HEK293 (cell line): ENCODE data around the gene WDR5B.

ENCODE experiments used
- CTCF ChIA-PET: fragments of 350-600 bp; formaldehyde crosslinking; extraction: SDS; loops from one replicate; lab custom pipeline; 2021; ENCODE audit warnings: antibody characterized with exemption; lab: Yijun Ruan, JAX
- POLR2A ChIA-PET: fragments of 300-600 bp; formaldehyde crosslinking; extraction: SDS; loops from one replicate; lab custom pipeline; 2020; ENCODE audit warnings: antibody characterized with exemption, inconsistent platforms; lab: Yijun Ruan, JAX
- H3K27ac ChIP-seq: fragments of 200-500 bp; sonication (Bioruptor generic); 2 replicates; pipeline ENCODE4 v1.5.1; 2014; ENCODE audit warnings: low read depth, low read length, control low read depth, inconsistent platforms; ENCODE audit errors: extremely low read depth
- H3K36me3 ChIP-seq, 2 experiments: fragments of 200-500 bp in 1 of 2; sonication (Bioruptor generic) in 1 of 2; 1 replicate in 1 of 2; 2 replicates in 1 of 2; pipeline ENCODE4 v1.5.1; 2014 to 2017; ENCODE audit warnings: inconsistent platforms in 2 of 2, low read length in 2 of 2; ENCODE audit not compliant: control insufficient read depth in 2 of 2, insufficient read depth in 1 of 2
- H3K4me1 ChIP-seq: fragments of 200-500 bp; sonication (Bioruptor generic); 2 replicates; pipeline ENCODE4 v1.5.1; 2014; ENCODE audit warnings: mild to moderate bottlenecking, low read length, inconsistent platforms; ENCODE audit not compliant: control insufficient read depth, insufficient read depth
- H3K4me3 ChIP-seq: 2 replicates; pipeline ENCODE4 v1.5.1; 2011; ENCODE audit warnings: low read depth, mild to moderate bottlenecking, control low read depth, low read length, moderate library complexity
- H3K9me3 ChIP-seq: fragments of 200-500 bp; sonication (Bioruptor generic); 2 replicates; pipeline ENCODE4 v1.5.1; 2014; ENCODE audit warnings: low read depth, low read length, inconsistent platforms; ENCODE audit not compliant: control insufficient read depth, insufficient read depth
- CTCF ChIP-seq: fragments of 450-650 bp; formaldehyde crosslinking; IDR thresholded peaks from 2 replicates; pipeline ENCODE4 v1.5.1; 2016; ENCODE audit warnings: missing biosample characterization, missing genetic modification characterization
- PRDM1 ChIP-seq: fragments of 450-650 bp; formaldehyde crosslinking; IDR thresholded peaks from 2 replicates; pipeline ENCODE4; 2016; ENCODE audit warnings: missing biosample characterization, missing genetic modification characterization
- PRDM6 ChIP-seq: fragments of 450-650 bp; formaldehyde crosslinking; IDR thresholded peaks from 2 replicates; pipeline ENCODE4 v1.5.1; 2017; ENCODE audit warnings: missing biosample characterization, missing genetic modification characterization
- ZNF112 ChIP-seq: fragments of 450-650 bp; formaldehyde crosslinking; IDR thresholded peaks from 2 replicates; pipeline ENCODE4 v1.5.0; 2017; ENCODE audit warnings: missing biosample characterization, missing genetic modification characterization
- ZNF223 ChIP-seq: fragments of 450-650 bp; formaldehyde crosslinking; IDR thresholded peaks from 2 replicates; pipeline ENCODE4 v1.5.1; 2016; ENCODE audit warnings: missing biosample characterization, missing genetic modification characterization
- ZNF335 ChIP-seq: fragments of 450-650 bp; formaldehyde crosslinking; conservative IDR thresholded peaks from 2 replicates; pipeline ENCODE4 v1.5.1; 2016; ENCODE audit warnings: missing biosample characterization, missing genetic modification characterization
- ZNF37A ChIP-seq: fragments of 450-650 bp; IDR thresholded peaks from 2 replicates; pipeline ENCODE4 v1.5.1; 2018; ENCODE audit warnings: missing biosample characterization, missing genetic modification characterization
- ZNF510 ChIP-seq: fragments of 450-650 bp; formaldehyde crosslinking; IDR thresholded peaks from 2 replicates; pipeline ENCODE4 v1.5.1; 2018; ENCODE audit warnings: mild to moderate bottlenecking, missing genetic modification characterization, missing biosample characterization; ENCODE audit not compliant: insufficient replicate concordance
- ZNF548 ChIP-seq: fragments of 450-650 bp; formaldehyde crosslinking; IDR thresholded peaks from 2 replicates; pipeline ENCODE4 v1.5.1; 2016; ENCODE audit warnings: missing biosample characterization, missing genetic modification characterization
- ZNF561 ChIP-seq: fragments of 450-650 bp; IDR thresholded peaks from 2 replicates; pipeline ENCODE4 v1.5.1; 2018; ENCODE audit warnings: missing biosample characterization, missing genetic modification characterization, borderline replicate concordance
- ZNF600 ChIP-seq: fragments of 450-650 bp; formaldehyde crosslinking; IDR thresholded peaks from 2 replicates; pipeline ENCODE4 v1.5.1; 2016; ENCODE audit warnings: missing biosample characterization, missing genetic modification characterization
- ZNF654 ChIP-seq: fragments of 450-650 bp; formaldehyde crosslinking; IDR thresholded peaks from 2 replicates; pipeline ENCODE4 v1.5.1; 2016; ENCODE audit warnings: low read depth, missing biosample characterization, missing genetic modification characterization
- ZNF660 ChIP-seq: fragments of 450-650 bp; IDR thresholded peaks from 2 replicates; pipeline ENCODE4 v1.5.1; 2018; ENCODE audit warnings: missing biosample characterization, mild to moderate bottlenecking, missing genetic modification characterization
- ZNF843 ChIP-seq: fragments of 450-650 bp; formaldehyde crosslinking; IDR thresholded peaks from 2 replicates; pipeline ENCODE4 v1.5.1; 2016; ENCODE audit warnings: missing biosample characterization, missing genetic modification characterization
- TF ChIP-seq, protein P1 (sequence below): fragments of 450-650 bp; formaldehyde crosslinking; IDR thresholded peaks from 2 replicates; pipeline ENCODE4 v1.5.1; 2017; ENCODE audit warnings: missing biosample characterization, mild to moderate bottlenecking, missing genetic modification characterization, moderate library complexity

The WDR5B gene

GRCh38 chr3:122392868-122393844, 22.7 kb downstream of the WDR5B start:
- TF ChIP-seq CTCF (tag by site-specific recombination) (peak; percentile 24; the same call in 1 of the 2 replicates), ZNF654 (tag by site-specific recombination) (peak; percentile 80), ZNF660 (tag by site-specific recombination) (0 out of 2 replicates have a peak, but pooled peaks have one; percentile 42), PRDM1 (no peak), ZNF843 (tag by site-specific recombination) (no peak), ZNF335 (tag by site-specific recombination) (peak; percentile 61), PRDM6 (tag by site-specific recombination) (peak; percentile 31; the same call in 1 of the 2 replicates)
- H3K9me3 ChIP-seq = no peaks in the 10 kb centered on the region
- ChIA-PET POLR2A (interaction anchor here (0.6 to 2.0 kb wide), 2 partner anchors 10 to 846 kb away, joined by 3 to 15 read pairs; partner anchors contain the start of genes FAM162A and MIX23), CTCF (interaction anchor here (0.6 to 2.9 kb wide), 23 partner anchors 9 to 850 kb away, joined by 3 to 20 read pairs (median 3); partner anchors contain the start of gene FAM162A)
- no peaks in the 10 kb centered on the region for H3K36me3 ChIP-seq
- H3K27ac ChIP-seq = no peak overlapping the region
- no peak overlapping the region for H3K4me3 ChIP-seq
- H3K4me1 ChIP-seq = no peaks in the 10 kb centered on the region

DNA sequence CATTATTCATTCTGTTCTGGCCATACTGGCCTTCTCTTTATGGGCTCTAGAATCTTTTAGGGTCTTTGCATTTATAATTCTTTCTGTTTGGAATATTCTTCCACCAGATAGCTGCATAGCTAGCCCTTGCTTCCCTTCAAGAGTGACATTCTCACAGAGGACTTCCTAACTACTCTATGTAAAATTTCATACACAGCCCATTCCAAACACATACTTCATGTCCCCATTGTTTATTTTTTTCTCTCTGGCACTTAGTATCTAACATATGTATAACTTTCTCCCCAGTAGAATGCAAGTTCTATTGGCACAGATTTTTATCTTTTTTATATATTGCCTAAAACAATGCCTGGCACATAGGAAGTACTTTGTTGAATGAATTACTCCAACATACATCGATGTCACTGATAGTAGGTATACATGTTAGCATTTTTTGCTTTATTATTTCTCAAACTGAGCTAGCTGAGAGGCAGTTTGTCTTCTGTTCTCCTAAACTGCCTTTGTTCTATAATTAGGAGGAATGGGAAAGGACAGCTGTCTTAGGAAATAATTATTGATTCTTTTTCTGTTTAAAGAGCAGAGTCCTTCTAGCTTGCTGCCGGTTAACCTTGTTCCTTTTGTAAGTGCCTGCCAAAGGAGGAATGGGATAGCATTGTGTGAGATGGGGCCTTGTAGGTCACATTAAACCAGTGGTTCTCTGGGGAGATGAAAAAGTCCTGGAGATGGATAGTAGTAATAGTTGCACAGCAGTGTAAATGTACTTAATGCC, 24.0 kb downstream of the WDR5B start:
- CTCF ChIA-PET = interaction anchor here (0.6 to 2.9 kb wide), 2 partner anchors 278 to 287 kb away, joined by 3 to 20 read pairs; no protein-coding TSS in a partner anchor
- peaks cover 0 to 5% of the 10 kb centered on the region in 2 experiments; a peak in 1 of 3 replicates for H3K36me3 ChIP-seq
- H3K4me3 ChIP-seq = no peak overlapping the region
- no peak overlapping the region for H3K27ac ChIP-seq
- POLR2A ChIA-PET = no interaction called here
- TF ChIP-seq ZNF548 (tag by site-specific recombination) (no peak), ZNF37A (tag by site-specific recombination) (no peak)
- H3K9me3 ChIP-seq = no peaks in the 10 kb centered on the region
- H3K4me1 ChIP-seq = no peaks in the 10 kb centered on the region

DNA sequence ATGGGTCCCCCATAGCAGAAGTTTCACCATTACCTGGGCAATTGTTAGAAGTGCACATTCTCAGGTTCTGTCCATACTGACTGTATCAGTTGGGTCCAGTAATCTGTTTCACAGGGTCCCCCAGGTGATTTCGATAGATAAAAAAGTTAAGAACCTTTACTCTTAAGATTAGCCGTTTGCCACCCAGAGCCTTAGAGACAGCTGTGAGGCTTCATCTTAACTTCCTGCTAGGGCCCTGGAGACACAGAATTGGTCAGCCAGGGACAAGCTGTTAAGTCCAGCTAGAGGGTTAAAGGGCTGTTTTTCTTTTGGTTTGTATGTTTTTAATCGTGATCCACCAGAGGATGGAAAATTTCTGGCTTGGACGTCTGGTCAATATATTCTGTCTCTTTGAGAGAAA, 25.2 kb downstream of the WDR5B start:
- no peak overlapping the region for H3K27ac ChIP-seq
- no peaks in the 10 kb centered on the region for H3K9me3 ChIP-seq
- TF ChIP-seq ZNF112 (tag by site-specific recombination) (no peak), ZNF223 (tag by site-specific recombination) (no peak), ZNF510 (no peak), ZNF600 (tag by site-specific recombination) (no peak), ZNF561 (no peak)
- TF ChIP-seq, protein P1, sequence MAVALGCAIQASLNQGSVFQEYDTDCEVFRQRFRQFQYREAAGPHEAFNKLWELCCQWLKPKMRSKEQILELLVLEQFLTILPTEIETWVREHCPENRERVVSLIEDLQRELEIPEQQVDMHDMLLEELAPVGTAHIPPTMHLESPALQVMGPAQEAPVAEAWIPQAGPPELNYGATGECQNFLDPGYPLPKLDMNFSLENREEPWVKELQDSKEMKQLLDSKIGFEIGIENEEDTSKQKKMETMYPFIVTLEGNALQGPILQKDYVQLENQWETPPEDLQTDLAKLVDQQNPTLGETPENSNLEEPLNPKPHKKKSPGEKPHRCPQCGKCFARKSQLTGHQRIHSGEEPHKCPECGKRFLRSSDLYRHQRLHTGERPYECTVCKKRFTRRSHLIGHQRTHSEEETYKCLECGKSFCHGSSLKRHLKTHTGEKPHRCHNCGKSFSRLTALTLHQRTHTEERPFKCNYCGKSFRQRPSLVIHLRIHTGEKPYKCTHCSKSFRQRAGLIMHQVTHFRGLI (tag by site-specific recombination) = no peak
- TF ChIP-seq, all 188 proteins: peak for 0
- Histone ChIP-seq H3K4me1 (no peaks in the 10 kb centered on the region), H3K4me3 (no peak overlapping the region), H3K36me3 (peaks cover 0 to 11% of the 10 kb centered on the region in 2 experiments; a peak in 2 of 3 replicates)
- POLR2A ChIA-PET = no interaction called here
- CTCF ChIA-PET = interaction anchor here (0.6 to 1.3 kb wide), 4 partner anchors 14 to 957 kb away, joined by 3 to 5 read pairs (median 3); no protein-coding TSS in a partner anchor
